Hypothalamus (tissue), 51 donors: ENCODE data around the gene RPTOR.

Experiments used
- DNase-seq, 51 donors: peaks; one replicate each; lab custom pipeline; 2025; lab: John Stamatoyannopoulos, UW

The RPTOR gene

GRCh38 chr17:80820331-80820730 lies 275.7 kb downstream of the RPTOR start:
- no peak for DNase-seq

- no peak for DNase-seq
Measured at GRCh38 chr17:80821546-80821945, 276.9 kb downstream of the RPTOR start.

GRCh38 chr17:80822021-80822699 lies 277.5 kb downstream of the RPTOR start:
- DNase-seq, result no peak

GRCh38 chr17:80822700-80823410 lies 278.2 kb downstream of the RPTOR start:
- no peak for DNase-seq

GRCh38 chr17:80824549-80825470 lies 280.2 kb downstream of the RPTOR start:
- DNase-seq, result no peak

- DNase-seq, result no peak
Measured at GRCh38 chr17:80825471-80826345, 281.1 kb downstream of the RPTOR start.

- no peak for DNase-seq
Measured at GRCh38 chr17:80826346-80826954, 281.8 kb downstream of the RPTOR start.

- peak in 35 of 51 donors; percentile 20 to 80 (median 43) for DNase-seq
Measured at GRCh38 chr17:80826955-80827645, 282.5 kb downstream of the RPTOR start.

- DNase-seq, result no peak
Measured at GRCh38 chr17:80827646-80828643, 283.3 kb downstream of the RPTOR start.

- DNase-seq, result no peak
Measured at GRCh38 chr17:80829166-80829813, 284.7 kb downstream of the RPTOR start.

- DNase-seq, result no peak
Measured at GRCh38 chr17:80830020-80830780, 285.6 kb downstream of the RPTOR start.

- no peak for DNase-seq
Measured at GRCh38 chr17:80831491-80831890, 286.9 kb downstream of the RPTOR start.

- peak in 34 of 51 donors; percentile 15 to 77 (median 38) for DNase-seq
Measured at GRCh38 chr17:80832266-80832676, 287.6 kb downstream of the RPTOR start.

GRCh38 chr17:80832888-80833583 lies 288.4 kb downstream of the RPTOR start:
- peak; percentile 21 to 91 (median 70) for DNase-seq

- DNase-seq, result peak in 14 of 51 donors; percentile 15 to 64 (median 32)
Measured at GRCh38 chr17:80833952-80834892, 289.6 kb downstream of the RPTOR start.
